D721Med (cell line): ENCODE results near the gene SNX14.

Experiments
- DNase-seq: peaks from one replicate; pipeline ENCODE4 v3.0.0; 2011; ENCODE audit warnings: low spot score; ENCODE audit not compliant: insufficient read length
- FAIRE-seq: peaks from 2 replicates; lab custom pipeline; 2011; peaks lifted over from hg19 to GRCh38; lab: Jason Lieb, UNC
- TF ChIP-seq, protein P1 (sequence below): IDR thresholded peaks from 2 replicates; pipeline ENCODE4 v1.5.1; 2012; ENCODE audit warnings: mild to moderate bottlenecking, control low read depth; ENCODE audit not compliant: insufficient read depth; ENCODE audit errors: missing control alignments

The SNX14 gene

DNA sequence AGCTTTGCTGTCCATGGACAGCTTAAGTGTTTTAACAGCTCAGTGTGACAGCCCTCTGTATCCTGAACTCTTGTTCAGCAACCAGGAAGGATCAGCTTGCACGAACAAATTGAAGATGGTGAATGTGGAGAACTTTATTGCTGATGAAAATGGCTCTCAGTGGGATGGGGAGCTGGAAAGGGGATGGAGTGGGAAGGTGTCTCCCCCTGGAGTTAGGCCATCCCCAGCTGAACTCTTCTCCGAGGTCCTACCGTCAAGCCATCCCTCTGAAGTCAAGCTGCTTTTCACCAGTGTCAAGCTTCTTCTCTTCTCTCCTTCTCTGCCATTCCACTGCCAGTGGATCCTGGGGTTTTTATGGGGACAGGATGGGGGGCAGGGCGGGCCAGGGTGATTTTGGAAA is 117.1 kb downstream of the SNX14 start:
- TF ChIP-seq, protein P1, sequence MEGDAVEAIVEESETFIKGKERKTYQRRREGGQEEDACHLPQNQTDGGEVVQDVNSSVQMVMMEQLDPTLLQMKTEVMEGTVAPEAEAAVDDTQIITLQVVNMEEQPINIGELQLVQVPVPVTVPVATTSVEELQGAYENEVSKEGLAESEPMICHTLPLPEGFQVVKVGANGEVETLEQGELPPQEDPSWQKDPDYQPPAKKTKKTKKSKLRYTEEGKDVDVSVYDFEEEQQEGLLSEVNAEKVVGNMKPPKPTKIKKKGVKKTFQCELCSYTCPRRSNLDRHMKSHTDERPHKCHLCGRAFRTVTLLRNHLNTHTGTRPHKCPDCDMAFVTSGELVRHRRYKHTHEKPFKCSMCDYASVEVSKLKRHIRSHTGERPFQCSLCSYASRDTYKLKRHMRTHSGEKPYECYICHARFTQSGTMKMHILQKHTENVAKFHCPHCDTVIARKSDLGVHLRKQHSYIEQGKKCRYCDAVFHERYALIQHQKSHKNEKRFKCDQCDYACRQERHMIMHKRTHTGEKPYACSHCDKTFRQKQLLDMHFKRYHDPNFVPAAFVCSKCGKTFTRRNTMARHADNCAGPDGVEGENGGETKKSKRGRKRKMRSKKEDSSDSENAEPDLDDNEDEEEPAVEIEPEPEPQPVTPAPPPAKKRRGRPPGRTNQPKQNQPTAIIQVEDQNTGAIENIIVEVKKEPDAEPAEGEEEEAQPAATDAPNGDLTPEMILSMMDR, result no peak
- FAIRE-seq, result no peak
- DNase-seq, result no peak

DNA sequence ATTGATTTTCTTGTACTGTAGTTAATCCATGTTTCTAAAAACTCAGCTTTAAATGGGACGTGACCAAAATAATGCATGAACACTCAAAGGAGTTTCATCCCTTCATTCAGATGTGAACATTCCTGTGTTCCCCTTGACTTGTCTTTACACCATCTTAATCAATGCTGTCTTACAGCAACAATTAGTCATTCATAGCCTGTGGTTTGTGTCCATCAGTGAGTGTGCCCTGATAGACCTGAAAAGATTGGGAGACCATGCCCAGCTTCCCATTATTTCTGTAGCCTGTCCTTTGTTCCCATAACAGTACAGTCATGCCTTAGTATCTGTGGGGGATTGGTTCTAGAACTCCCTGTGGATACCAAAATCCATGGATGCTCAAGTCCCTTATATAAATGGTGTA is 119.9 kb downstream of the SNX14 start:
- TF ChIP-seq, protein P1, result no peak
- FAIRE-seq (no peak), DNase-seq (no peak)

DNA sequence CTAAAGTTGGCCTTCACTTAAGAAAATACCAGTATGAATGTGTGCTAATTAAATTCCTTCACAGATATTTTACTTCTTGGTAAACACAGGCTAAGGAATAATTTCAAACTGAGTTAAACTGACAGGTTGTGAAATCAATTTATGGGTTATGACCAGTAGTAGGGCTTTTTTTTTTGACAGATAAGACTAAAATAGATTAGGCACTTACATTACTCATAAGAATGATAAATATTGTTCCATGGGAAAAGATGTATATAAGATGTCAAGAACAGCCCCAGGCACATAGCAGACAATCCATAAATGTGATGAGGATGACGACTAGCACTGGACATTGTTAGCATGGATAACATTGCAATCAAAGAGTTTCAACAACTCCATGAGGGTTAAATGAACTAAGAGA is 120.9 kb downstream of the SNX14 start:
- TF ChIP-seq, protein P1, result no peak
- FAIRE-seq (no peak), DNase-seq (no peak)

DNA sequence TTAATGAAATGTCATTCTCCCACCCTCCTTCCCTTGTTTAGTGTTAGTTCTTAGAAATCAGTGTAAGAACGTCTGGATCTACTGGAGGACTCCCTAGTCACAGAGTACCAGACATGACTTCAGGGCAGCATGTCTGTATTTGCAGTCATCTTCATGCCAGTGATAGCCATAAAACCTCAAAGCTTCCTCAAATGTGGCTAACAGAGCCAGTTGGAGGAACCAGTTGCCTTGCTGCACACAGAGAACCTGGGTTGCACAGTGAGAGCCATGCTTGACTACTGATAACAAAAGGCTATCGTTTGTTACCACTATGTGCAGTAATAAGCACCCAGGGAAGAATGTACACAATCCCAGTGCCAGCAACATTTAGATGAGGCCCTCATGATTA is 123.6 kb downstream of the SNX14 start:
- no peak for DNase-seq
- TF ChIP-seq, protein P1, result no peak
- no peak for FAIRE-seq

DNA sequence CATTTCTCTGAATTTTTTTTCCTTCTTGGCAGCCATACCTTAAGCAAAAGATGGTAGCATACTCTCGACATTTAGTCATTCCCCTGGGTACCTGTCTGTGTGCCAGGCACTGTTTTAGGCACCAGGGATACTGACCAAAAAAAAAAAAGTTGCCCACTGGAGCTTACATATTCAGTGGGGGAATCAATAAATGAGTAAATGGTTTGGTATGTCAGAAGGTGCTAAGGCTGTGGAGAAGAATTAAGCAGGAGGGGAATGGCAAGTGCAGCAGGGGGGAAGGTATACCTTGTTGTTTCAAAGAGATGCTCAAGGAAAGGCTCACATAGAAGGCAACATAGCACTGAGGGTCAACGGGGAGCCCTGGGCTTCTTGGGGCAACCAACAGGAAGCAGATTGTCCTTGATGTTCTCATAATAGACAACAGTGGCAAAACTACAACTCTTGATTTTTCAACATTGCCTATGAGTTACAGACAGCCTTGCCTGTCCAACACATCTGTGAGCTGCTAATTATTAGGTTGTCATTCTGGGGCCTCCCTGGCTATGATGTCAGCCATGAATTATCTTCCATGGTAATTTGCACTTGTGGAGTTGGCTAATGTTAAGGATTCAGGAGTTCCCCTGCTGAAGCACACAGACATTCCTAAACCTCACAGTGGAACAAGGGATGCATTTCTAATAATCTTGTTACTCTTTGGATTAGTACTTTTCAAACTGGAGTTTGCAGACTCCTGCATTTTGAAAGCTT is 124.2 kb downstream of the SNX14 start:
- no peak for FAIRE-seq
- no peak for DNase-seq
- TF ChIP-seq, protein P1, result no peak

DNA sequence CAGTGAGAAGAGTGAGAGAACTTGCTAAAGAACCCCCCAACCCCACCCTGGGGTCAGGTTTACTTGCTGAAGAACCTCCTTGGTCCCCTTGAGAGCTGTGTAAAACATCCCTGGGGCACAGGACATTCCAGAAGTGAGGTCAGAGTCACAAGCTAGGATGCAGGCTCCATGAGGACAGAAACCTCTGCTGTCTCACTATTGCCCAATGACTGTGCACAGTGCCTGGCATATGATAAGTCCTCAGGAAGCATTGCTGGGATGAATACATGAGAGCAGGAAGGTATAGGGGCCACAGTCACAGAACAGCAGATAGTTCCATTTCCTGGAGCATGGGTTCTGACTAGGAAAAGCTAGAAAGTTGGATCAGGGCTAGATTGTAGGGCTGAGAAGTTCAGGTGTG is 125.3 kb downstream of the SNX14 start:
- no peak for DNase-seq
- TF ChIP-seq, protein P1, result no peak
- FAIRE-seq, result no peak

DNA sequence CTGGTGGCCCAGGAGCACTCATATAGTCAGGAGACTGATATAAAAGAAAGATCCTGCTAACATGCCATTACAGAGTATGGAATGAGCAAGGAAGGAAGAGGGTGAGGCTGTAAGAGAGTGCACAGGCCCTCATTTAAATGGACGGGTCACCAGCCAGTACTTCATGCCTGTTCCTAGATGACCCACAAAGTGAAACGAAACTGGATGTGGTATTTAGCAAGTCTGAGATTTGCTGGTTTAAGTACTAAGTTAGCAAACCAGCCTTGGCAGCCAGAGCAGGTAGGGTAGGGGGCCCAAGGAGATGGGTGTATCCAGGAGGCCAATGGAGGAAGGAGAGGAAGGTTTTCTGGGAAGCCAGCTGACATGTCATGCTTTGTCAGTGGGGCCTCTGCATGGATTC is 127.9 kb downstream of the SNX14 start:
- TF ChIP-seq, protein P1, result no peak
- DNase-seq, result no peak
- FAIRE-seq, result no peak
